Activated naive CD8-positive, alpha-beta T cell treated with anti-CD3 and anti-CD28 coated beads, Interleukin-2, amount 50 U/mL, for 16 hours (primary cell): Measurements from ENCODE around the gene KIF19.

Experiments
- DNase-seq: peaks from one replicate; pipeline ENCODE4 v3.0.0-alpha.2; 2020; ENCODE audit warnings: low read depth, low spot score

KIF19 gene

DNA sequence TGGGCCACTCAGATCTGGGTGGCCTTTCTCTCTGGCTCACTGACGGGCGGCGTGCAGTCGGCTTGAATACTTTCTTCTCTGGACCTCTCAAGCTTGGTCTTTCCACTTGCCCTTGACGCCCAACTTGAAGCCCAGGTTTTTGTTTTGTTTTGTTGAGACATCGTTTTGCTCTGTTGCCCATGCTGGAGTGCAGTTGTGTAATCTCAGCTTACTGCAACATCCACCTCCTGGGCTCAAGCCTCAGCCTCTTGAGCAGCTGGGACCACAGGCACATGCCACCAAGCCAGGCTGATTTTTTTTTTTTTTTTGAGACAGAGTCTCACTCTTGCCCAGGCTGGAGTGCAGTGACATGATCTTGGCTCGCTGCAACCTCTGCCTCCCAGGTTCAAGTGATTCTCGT lies 22.7 kb upstream of the KIF19 start:
- DNase-seq = no peak

DNA sequence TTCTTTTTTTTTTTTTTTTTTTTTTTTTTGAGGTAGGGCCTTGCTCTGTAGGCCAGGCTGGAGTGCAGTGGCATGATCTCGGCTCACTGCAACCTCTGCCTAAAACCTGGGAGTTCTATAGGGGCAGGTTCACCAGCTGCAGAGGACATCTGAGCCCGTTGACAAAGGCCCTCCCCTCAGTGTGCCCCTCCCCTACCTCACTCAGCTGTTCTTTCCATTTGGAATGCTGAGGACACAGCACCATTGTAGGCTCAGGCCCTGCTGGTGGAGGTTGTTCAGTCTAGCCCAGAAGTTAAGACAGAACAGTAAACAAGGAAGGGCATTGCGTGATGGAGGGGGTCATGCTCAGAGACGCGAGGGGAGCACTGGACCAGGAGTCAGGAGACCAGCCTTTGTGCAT lies 21.8 kb upstream of the KIF19 start:
- no peak for DNase-seq

DNA sequence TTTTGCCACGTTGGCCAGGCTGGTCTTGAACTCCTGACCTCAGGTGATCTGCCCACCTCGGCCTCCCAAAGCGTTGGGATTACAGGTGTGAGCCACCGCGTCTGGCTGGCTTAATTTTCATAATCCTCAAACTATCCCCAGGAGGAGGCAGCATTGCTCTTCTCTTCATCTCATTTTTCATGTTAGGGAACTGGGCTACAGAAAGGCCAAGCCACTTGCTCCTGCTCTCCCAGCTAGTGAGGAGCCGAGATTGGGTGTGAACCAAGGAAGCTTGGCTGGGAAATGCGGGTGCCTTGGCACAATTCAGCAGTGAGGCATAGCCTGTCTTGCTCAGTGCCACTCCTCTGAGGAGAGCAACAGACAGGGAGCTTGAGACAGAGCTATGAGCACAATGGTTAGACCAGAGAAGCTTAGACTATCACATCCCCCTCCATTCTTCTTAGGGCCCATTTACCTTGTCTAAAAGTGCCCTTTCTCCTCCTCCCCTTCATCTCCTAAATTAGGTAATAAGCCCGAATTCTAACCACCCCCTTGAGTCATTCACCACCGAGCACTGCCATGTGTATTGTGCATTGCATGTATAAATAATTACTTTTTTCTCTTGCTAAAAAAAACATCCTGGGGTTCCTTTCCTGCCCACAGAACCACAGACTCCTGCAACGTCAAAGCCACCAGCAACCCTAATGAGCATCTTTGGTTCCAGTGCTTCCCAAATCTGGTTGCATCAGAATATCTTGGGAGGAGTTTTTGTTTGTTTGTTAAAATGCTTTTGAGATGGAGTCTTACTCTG lies 20.0 kb upstream of the KIF19 start:
- no peak for DNase-seq

DNA sequence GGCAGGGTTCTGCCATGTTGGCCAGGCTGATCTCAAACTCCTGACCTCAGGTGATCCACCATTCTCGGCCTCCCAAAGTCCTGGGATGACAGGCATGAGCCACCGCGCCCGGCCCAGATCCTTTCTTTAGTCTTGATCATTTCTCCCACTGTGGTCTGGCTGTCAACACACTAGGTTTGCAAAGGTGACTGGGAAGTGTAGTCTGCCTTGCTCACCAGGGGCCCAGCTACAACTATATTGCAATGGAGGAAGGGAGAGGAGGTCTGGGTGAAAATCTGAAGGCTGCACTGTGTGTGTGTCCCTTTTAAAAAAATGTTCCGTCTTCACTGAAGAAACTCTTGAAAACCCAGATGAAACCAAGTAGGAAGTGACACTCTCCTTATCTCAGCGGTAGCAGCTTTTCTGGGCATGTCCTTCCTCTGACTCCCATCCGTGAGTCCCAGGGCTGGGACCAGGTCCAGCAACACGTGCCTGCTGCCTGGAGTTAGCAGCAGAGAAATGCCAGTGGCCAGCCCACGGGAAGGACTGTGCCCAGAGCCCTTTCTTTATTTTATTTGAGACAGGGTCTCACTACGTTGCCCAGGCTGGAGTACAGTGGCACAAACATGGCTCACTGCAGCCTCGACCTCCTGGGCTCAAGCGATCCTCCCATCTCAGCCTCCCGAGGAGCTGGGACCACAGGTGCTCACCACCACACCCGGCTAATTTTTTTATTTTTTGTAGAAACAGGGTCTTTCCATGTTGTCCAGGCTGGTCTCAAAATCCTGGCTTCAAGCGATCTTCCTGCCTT lies 17.8 kb upstream of the KIF19 start:
- DNase-seq = no peak

DNA sequence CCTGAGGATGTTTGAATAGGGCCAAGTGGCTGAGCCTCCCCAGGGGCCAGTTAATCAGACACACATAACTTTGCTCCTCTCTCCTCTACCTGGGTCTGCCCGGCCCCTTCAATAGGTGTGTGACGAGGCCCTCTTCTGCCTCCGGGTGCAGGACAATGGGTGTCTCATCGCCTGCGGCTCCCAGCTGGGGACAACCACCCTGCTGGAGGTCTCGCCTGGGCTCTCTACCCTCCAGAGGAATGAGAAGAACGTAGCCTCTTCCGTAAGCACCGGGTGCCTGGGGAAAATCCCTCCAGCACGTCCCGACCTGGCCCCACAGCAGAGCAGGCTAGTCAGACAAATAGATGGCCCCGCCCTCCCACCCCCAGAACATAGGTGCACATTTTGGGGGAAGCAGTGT lies 16.1 kb upstream of the KIF19 start:
- no peak for DNase-seq

DNA sequence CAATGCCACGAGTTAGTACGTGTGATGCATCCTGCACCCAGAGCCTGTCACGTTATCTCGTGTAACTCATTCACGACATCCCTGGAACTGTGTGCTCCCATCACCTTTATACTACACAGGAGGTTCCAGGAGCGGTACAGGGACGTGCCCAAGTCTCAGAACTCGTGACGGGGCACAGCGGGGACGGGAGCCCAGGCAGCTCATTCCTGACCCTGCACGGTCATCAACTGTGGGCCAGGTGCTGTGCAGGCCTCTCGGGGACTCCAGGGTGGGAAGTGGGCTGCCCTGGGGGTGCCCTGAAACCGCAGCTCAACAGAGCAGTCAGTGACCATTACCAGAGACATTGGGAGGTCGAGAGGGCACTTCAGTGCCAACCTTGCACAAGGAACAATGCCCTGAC lies 11.1 kb upstream of the KIF19 start:
- no peak for DNase-seq

DNA sequence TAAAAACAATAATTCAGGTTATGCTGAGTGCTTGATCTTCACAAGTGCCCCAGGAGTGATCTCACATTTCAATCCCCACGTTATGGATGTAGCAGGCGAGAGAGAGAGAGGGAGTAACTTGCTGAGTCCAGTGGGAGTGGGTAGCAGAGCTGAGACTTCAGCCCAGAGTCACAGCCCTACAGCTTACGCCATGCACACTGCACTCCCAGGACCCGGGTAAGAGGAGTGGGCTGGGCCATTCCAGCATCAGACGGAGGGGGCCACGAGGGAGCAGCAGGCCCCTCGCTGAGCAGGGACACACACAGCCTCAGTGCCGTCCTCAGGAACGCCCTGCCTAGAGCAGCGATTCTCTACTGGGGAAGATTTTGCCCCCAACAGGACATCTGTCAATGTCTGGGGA lies 9.8 kb upstream of the KIF19 start:
- no peak for DNase-seq

DNA sequence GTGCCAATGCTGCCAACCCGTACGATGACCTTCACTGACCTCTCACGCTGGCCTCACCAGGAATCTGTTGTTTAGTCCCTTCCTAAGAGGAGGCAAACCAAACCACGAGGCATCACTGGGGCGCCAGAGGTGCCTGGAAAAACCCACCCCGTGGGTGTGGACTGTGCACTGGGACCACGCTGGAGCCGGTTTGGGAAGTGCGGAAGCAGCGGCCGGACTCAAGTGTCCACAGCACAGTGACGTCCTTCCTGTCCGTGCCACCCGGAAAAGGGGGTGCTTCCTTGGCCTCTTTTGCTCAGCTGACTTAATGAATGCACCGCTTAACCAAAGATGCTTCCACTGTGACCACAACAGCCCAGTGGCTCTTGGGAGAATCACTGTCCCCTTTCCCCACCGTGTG lies 9.0 kb upstream of the KIF19 start:
- DNase-seq = no peak

DNA sequence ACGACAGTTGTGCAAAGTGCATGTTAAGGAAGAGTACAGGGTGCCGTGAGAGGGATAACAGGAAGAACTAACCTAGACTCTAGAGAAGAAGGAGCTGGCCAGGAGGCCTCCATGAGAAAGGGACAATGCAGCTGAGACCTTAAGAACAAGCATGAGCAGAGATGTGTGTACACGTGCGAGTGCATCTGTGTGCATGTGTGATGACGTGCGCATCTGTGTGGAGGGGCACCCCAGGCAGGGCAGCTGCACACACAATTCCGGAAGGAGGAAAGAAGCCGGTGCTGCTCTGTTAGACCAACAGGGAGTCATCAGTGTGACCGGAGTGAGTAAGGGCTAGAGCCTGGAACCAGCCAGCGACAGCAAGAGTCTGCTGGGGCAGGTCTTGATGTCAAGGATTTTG lies 7.6 kb upstream of the KIF19 start:
- DNase-seq = no peak

DNA sequence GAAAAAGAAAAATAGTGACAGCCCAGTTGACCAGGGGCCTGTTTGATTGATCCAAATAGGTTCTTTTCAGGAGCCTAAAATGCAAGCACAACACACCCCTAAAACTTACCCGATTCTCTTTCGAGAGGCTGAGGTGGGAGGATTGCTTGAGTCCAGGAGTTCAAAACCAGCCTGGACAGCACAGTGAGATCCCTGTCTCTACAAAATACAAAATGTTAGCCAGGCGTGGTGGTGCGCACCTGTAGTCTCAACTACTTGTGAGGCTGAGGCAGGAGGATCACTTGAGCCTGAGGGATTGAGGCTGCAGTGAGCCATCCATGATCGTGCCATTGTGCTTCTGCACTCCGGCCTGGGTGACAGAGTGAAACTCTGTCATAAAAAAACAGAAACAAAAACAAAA lies 1.5 kb upstream of the KIF19 start:
- no peak for DNase-seq

DNA sequence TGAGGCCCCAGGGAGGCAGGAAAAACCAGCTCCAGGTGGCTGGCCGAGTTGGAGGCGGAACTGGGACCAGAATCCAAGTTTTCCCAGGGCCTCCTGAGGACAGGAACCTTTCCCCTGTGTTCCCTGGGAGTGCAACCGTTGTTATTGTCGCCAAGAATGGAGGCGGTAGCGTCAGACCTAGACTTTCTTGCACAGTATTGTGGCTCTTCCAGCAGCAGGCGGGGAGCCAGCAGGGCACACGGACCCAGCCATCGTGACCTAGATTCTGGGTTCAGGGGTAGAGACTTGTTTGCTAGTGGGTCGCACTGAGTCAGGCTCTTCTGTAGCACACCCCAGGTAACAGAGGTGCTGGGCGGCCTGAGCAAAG lies 667 bp upstream of the KIF19 start:
- no peak for DNase-seq

DNA sequence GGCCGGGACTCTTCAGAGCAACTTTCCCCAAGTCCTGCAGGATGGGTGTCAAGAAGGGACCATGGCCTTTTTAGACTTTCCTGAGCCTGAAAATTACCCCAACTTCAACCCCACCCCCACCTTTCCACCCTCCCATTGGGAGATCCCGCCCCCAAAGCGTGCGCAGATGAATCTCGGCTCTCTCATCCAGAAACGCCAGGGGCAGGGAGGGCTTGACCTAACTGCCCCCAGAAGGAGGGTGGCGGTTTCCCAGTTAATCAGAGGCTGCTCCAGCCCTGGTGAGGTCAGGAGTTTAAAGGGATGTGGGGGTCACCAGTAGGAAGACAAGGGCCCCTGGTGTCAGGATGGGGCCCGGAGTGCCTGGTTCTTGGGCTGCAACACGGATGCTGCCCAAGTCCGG lies 480 bp downstream of the KIF19 start:
- no peak for DNase-seq

DNA sequence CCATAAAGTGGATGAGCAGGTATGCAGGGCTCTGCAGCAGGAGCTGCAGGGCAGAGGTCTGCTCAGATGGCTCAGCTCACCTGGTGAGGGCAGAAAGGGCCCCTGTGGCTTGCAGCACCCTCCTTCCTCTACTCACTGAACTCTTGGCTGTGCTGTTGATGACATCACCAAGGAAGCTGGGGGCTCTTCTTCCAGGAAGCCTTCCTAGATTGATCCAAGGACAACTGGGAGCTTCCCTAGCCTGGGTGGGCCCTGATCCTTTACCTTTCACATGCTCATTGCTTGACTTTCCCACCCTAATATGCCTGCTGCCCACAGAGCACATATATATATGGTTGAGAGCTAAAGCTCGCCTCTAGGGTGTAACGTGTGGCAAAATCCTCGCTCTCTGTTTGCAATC lies 2.5 kb downstream of the KIF19 start:
- DNase-seq = no peak

DNA sequence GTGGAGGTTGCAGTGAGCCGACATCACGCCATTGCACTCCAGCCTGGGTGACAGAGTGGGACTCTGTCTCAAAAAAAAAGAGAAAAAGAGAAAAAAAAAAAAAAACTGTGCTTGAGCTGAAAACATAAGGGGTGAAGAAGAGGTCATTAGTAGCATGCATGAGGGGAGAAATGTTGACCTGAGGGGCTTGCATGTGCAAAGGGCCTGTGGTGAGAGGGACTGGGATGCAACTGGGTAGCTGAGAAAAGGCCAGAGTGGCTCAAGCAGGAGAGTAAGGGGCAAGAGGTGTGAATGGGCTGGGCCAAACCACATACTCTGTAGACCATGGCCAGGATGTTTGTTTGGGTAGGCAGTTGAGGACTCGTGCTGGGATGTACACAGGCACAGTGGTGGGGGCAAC lies 3.4 kb downstream of the KIF19 start:
- DNase-seq = no peak

DNA sequence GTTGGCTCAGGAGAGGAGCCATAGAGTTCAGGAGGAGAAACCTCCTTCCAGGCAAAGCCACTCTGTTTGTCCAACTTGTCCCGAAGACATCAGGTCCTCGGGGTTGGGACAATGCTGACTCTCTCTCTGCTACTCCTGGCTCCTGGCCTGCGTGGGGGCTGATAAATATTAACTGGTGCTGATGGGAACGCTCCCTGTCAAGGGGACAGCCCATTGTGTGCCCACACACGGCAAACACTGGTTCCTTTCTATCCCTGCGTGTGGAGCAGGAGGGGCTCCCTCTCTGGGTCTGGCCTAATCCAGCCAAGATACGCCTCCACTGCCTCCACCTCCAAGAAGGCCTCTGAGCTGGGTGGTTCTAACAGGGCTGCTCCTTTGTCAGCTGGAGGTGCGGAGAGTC lies 4.4 kb downstream of the KIF19 start:
- DNase-seq = no peak

DNA sequence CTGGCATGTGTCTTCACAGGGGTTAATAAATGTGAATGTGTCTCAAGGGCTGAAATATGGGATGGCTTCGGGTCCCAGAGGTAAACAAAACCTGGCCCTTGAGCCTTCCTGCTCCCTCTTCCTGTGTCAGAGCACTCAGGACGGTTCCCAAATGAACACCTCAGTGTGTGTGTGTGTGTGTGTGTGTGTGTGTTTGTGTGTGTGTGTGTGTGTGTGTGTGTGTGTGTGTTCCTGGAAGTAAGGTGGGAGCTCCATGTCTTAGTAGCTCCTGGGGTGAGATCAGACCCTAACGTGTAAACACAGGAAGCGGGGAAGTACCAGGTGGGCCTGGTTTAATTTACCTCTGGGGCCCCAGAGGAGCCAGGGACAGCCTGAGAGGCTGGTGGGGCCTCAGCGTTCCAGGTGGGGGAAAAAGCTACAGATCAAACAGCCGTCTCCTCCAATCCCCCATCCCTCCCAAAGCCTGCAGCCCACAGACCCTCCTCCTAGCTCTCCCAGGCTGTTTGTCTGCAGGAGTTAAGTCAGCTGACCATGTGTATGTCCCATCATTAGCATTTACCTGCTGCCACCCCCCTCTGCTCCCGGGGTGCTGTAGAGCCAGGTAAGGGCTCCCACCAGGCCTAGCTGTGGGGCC lies 6.1 kb downstream of the KIF19 start:
- DNase-seq = no peak

DNA sequence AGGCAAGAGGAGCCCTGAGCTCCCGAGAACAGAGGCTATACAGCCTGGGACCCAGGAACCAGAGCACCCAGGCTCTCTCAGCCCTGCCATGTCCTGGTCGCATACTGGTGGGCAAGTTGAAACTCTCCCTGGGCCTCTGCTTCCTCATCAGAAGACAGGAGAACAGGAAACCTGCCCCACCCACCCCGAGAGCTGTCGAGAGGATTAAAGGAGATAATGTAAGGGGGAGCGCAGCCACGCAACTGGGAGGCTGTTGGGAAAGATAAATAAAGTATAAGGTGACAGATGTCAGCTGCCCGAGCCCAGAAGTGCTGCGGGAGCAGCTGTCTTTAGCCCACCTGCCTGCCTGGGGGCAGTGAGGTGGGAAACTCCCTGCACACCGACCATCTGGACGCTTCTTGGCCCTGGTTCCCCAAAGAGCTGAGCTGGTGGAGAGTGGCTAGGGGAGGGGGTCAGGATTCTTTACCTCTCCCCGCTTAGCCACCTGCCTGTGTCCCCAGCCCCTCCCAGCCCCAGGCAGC lies 6.8 kb downstream of the KIF19 start:
- DNase-seq = no peak

DNA sequence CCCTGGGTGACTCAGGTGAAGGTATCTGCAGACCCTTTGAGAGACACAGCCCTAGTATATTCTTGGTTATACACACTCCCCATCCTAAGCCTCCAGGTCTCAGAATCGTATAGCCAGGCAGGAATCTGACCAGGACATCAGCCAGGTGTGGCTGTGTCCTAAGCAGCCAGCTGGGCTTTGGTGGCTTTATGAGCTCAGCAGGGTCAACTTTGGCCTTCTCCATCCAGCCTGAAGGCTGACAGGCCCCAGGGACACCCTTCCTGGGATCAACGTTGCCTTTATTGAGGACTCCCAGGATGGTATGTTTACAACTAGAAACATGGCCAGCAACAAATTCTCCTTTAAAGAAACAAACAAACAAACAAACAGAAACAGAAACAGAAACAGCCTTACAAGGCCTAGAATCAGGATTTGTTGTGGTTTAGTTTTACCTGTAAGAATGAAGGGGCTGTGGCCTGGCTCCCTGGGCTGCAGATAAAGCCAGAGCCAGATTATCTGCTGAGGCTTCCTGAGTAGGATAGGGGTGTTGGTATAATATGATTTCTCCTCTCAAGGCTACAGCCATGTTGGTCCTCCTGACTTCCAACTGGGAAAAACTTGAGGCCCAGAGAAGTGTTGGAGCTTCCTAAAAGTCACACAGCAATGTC lies 8.5 kb downstream of the KIF19 start:
- no peak for DNase-seq

DNA sequence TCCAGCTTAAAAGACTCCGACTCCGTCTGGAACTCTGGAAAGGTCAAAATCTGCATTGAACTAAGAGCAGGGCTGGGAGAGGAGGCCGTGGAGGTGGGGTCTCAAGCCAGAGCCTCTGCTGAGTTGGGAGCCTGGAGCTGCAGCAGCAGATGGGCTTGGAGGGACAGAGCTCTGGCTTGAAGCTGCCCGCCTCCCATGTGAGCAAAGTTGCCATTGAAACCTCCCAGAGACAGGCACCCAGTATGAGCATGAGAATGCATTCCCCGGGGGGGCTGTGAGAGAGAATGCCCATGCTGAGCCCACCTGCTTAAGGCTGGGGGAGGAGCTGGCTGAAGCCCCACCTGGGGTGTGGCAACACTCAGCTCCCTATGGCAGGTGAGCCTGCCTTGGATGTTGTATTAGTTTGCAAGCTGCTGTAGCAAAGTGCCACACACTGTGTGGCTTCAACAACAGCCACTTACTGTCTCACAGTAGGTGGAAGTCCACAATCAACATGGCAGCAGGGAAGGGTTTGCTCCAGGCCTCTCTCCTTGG lies 9.6 kb downstream of the KIF19 start:
- no peak for DNase-seq

DNA sequence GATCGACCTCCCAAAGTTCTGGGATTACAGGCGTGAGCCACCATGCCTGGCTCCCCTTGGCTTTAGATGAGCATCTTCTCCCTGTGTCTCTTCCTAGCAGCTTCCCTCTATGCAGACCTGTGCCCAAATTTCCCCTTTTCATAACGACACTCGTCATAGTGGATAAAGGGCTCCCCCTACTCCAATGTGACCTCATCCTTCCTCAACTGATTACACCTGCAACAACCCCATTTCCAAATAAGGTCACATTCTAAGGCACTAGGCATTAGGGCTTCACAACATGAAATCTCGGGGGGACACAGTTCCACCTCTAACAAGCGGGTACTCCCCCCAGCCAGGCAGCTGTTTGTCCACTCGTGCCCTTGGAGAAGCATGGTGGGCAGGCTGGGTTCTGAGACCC lies 10.3 kb downstream of the KIF19 start:
- DNase-seq = no peak

DNA sequence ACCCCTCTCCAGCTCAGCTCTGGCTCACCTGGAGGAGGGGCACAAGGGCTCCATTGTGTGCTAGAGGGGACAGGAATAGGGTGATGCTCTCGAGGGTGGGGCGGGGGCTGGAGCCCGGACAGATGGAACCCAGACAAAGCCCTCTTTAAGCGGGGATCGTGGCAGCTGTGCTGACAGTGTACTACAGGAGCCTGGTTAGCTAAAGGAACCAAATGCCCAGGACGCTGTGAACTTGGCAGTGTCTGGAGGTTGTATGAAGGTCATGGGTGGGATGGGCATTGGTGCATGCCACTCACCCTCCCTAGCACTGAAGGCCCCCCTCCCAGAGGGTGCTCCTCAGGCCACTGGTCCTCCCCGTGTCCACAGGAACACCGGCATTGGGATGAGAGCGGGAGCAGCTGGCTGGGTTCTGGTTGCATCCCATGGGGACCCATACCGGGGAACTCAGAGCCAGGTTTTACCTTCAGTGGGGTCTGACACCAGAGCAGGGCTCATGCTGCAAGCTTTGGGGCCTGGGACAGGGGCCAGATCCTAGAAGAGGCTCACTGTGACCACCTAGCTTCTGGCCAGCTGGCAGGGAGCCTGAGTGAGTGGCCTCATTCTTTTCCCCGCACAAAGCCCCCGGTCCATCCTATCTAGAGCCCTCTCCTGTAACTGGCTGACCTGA lies 11.9 kb downstream of the KIF19 start:
- DNase-seq = no peak
